Thyroid gland (tissue), 4 donors: ENCODE measurements around the gene ADAT3. TPM values are rescaled to one million over a fixed set of nuclear protein-coding genes. Genes with fewer than 3 reads are reported as not detected.

Experiments
- DNase-seq, 2 donors: peaks; one replicate each; pipeline ENCODE4 v3.0.0-alpha.2; 2019
- H3K27ac ChIP-seq, 3 donors: fragments of 200-600 bp; sonication (generic); 1 replicate in 2 of 3; 2 replicates in 1 of 3; pipeline ENCODE4 v1.5.1; 2016 to 2019; ENCODE audit warnings: mild to moderate bottlenecking in 1 of 3, moderate library complexity in 1 of 3
- H3K27me3 ChIP-seq: fragments of 200-600 bp; sonication (generic); one replicate; pipeline ENCODE4 v1.5.1; 2019
- H3K36me3 ChIP-seq, 2 donors: fragments of 200-600 bp; sonication (generic); one replicate each; pipeline ENCODE4 v1.5.1; 2016 to 2019
- H3K4me1 ChIP-seq, 2 donors: fragments of 200-600 bp; sonication (generic); one replicate each; pipeline ENCODE4 v1.5.1; 2017 to 2019
- H3K4me3 ChIP-seq, 3 donors: fragments of 200-600 bp; sonication (generic); replicated peaks in 1 of 3; 1 replicate in 2 of 3; 2 replicates in 1 of 3; pipeline ENCODE4 v1.5.1; 2016; ENCODE audit warnings: mild to moderate bottlenecking in 1 of 3
- H3K9me3 ChIP-seq: fragments of 200-600 bp; sonication (generic); one replicate; pipeline ENCODE4 v1.5.1; 2017
- CTCF ChIP-seq, 6 experiments: fragments of 200-600 bp in 3 of 6; fragments of 450-650 bp in 3 of 6; sonication (generic) in 3 of 6; IDR thresholded peaks; one replicate each; pipeline ENCODE4 v1.5.1; 2016 to 2019; ENCODE audit warnings: antibody characterized with exemption in 6 of 6, mild to moderate bottlenecking in 2 of 6, inconsistent platforms in 1 of 6, moderate library complexity in 1 of 6
- POLR2A ChIP-seq, 2 donors: fragments of 450-650 bp; IDR thresholded peaks; one replicate each; pipeline ENCODE4 v1.6.1; 2017; ENCODE audit warnings: antibody characterized with exemption in 2 of 2, mild to moderate bottlenecking in 2 of 2, moderate library complexity in 1 of 2
- WGBS, 2 donors: methylation state at CpG; one replicate each; pipeline ENCODE4 v1.1.5; 2017; 5-methylcytosine and 5-hydroxymethylcytosine counted together
- intact Hi-C: fragments of 100-400 bp; cut with DNase I; formaldehyde crosslinking; loops from one replicate; pipeline ENCODE4 v1.15.1; 2023
- total RNA-seq, 4 donors: library from RNA; depleted of rRNA; stranded (reverse); fragments of >200 nt; gene quantifications; one replicate each; pipeline ENCODE4 v1.2.3, GENCODE V29; 2016

ADAT3 gene
- total RNA-seq, 4 donors from 2014 or later: 4.0 to 14.6 (median 8.3) TPM

DNA sequence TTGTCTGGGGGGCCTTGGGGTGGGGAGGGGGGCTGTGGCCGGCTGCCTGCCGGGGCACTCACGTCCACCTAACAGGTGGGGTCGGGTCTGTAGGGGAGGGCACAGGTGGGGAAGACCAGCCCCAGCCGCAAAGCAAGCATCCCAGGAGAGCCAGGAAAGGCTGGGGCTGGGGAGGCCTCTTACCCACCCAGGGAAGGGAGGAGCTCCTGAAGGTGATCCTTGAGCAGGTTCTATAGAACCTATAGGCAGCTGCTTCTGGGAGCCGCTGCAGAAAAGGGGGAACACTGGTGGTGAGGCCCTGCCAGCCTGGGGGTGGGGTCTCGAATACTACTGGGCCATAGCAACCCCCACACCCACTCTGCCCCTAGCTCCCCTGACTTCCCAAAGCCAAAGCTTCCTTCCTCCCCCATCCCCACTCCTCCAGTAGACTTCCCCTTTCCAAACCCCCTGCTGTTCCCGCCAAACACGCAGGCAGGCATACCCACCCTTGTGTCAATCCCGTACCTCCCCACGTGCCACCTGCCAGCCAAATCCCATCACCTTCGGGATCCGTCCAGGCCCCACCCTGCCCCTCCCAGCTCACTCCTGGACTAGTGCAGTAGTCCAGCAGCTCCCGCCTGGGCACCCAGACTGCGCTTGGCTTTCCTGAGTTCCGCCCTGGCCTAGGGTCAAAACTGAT is 47.4 kb upstream of the ADAT3 start:
- Histone ChIP-seq H3K27me3 (no peaks in the 10 kb centered on the region), H3K4me3 (peak overlapping the region in 1 of 3 donors; percentile 32)

DNA sequence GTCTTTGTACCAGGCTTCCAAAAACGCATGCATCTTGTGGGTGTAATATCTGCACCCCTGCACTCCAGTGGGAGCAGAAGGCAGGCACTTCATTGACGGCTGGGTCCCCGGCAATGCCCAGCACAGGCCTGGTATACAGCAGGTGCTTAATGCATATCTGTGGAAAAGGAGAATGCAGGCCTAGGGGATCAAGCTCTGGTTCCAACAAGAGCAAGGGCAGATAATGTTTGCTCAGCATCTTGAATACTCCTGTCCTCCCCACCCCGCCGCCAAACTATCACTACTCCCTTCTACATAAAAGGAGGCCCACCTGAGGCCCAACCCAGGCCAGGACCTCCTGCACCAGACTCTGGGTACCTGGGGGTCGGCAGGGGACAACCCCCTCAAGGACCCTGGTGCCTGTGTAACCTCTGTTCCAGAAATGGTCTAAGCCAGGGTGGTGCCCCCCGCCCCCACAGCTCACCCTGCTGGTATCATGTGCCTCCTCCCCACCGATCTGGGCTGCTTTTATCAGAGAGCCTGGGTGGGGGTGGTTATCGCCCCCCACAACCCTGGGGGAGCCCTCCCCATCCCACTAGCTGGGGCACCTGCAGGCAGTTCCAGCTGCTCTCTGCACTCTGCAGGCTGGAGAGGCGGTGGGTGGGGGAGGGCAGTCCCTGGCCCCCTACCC is 46.7 kb upstream of the ADAT3 start:
- no peaks in the 10 kb centered on the region for H3K9me3 ChIP-seq
- intact Hi-C loops: no loop called here
- no peaks in the 10 kb centered on the region for H3K27me3 ChIP-seq
- H3K4me3 ChIP-seq: no peak overlapping the region
- no peak for TF ChIP-seq POLR2A (IDR thresholded peaks at IDR 0.05)
- TF ChIP-seq CTCF (IDR thresholded peaks at IDR 0.05): no peak
- H3K27ac ChIP-seq: no peak overlapping the region
- no peaks in the 10 kb centered on the region for H3K36me3 ChIP-seq
- peaks cover 31 to 65% of the 10 kb centered on the region in 2 donors for H3K4me1 ChIP-seq
- no peak for DNase-seq
- 69 to 93% methylated on average over 4 to 8 of the region's 10 CpGs for WGBS, 2 donors

More for the DNA sequence above, 47.4 kb upstream of the ADAT3 start:
- TF ChIP-seq POLR2A (IDR thresholded peaks at IDR 0.05) (no peak), CTCF (IDR thresholded peaks at IDR 0.05) (no peak)
- Histone ChIP-seq H3K9me3 (no peaks in the 10 kb centered on the region), H3K27ac (peak overlapping the region; percentile 77 to 80 (median 78)), H3K36me3 (no peaks in the 10 kb centered on the region), H3K4me1 (peaks cover 33 to 69% of the 10 kb centered on the region in 2 donors)
- intact Hi-C loops: no loop called here
- no peak for DNase-seq
- WGBS, 2 donors: 63 to 74% methylated on average over 12 to 14 of the region's 16 CpGs

- Histone ChIP-seq H3K27ac (no peak overlapping the region), H3K4me3 (no peak overlapping the region), H3K4me1 (peaks cover 29 to 59% of the 10 kb centered on the region in 2 donors), H3K27me3 (no peaks in the 10 kb centered on the region), H3K36me3 (no peaks in the 10 kb centered on the region), H3K9me3 (no peaks in the 10 kb centered on the region)
- intact Hi-C loops: no loop called here
- WGBS, 2 donors: 67 to 75% methylated on average over 14 to 16 of the region's 18 CpGs
- DNase-seq: no peak
- no peak for TF ChIP-seq POLR2A (IDR thresholded peaks at IDR 0.05)
- TF ChIP-seq CTCF (IDR thresholded peaks at IDR 0.05): no peak
Observed at GRCh38 chr19:1859331-1859781, 45.8 kb upstream of the ADAT3 start.

- H3K27ac ChIP-seq: no peak overlapping the region
- no peaks in the 10 kb centered on the region for H3K27me3 ChIP-seq
- intact Hi-C loops: no loop called here
Observed at GRCh38 chr19:1860042-1860775, 45.0 kb upstream of the ADAT3 start.

More at GRCh38 chr19:1860042-1860775, 45.0 kb upstream of the ADAT3 start:
- Histone ChIP-seq H3K9me3 (no peaks in the 10 kb centered on the region), H3K36me3 (no peaks in the 10 kb centered on the region), H3K4me3 (no peak overlapping the region), H3K4me1 (peaks cover 34 to 64% of the 10 kb centered on the region in 2 donors)
- no peak for TF ChIP-seq POLR2A (IDR thresholded peaks at IDR 0.05)
- no peak for TF ChIP-seq CTCF (IDR thresholded peaks at IDR 0.05)
- 0 to 26% methylated on average over 3 to 20 of the region's 32 CpGs for WGBS, 2 donors
- peak; percentile 50 to 73 for DNase-seq
